COLO668 (cell line): ENCODE data around the gene UBE2D1.
"Not testable (repeated sequence)": the region's sequence is repeated elsewhere in the genome, so short reads cannot be mapped to it uniquely, and the experiment has no call there.

Experiments used
- DNase-seq: peaks from one replicate; lab custom pipeline; 2025; ENCODE audit not compliant: unreplicated experiment; lab: John Stamatoyannopoulos, UW

The UBE2D1 gene

GRCh38 chr10:58373442-58373827 is 38.6 kb downstream of the UBE2D1 start:
- no peak for DNase-seq

- DNase-seq, result no peak
Measured at GRCh38 chr10:58382489-58382995, 47.7 kb downstream of the UBE2D1 start.

- no peak for DNase-seq
Measured at GRCh38 chr10:58384095-58384494, 49.3 kb downstream of the UBE2D1 start.

DNA sequence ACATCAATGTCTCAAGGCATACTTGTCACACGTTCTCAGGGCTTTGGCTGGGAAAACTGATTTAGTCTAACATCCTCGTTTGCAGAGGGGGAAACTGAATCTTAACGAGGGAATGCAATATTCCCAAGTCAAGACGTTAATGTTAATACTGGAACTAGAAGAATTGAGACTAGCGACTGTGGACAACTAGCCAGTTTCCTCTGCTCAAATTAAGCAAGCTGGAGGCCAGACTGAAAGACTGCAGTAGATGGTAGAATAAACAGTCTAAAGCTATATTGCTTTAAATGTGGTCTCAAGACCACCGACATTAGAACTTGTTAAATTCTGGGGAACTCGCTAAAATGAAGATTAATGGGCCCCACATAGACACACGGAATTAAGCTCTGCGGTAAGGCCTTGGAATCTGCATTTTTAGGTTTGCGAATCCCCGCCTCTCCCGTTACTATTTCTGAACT is 49.8 kb downstream of the UBE2D1 start:
- no peak for DNase-seq

DNA sequence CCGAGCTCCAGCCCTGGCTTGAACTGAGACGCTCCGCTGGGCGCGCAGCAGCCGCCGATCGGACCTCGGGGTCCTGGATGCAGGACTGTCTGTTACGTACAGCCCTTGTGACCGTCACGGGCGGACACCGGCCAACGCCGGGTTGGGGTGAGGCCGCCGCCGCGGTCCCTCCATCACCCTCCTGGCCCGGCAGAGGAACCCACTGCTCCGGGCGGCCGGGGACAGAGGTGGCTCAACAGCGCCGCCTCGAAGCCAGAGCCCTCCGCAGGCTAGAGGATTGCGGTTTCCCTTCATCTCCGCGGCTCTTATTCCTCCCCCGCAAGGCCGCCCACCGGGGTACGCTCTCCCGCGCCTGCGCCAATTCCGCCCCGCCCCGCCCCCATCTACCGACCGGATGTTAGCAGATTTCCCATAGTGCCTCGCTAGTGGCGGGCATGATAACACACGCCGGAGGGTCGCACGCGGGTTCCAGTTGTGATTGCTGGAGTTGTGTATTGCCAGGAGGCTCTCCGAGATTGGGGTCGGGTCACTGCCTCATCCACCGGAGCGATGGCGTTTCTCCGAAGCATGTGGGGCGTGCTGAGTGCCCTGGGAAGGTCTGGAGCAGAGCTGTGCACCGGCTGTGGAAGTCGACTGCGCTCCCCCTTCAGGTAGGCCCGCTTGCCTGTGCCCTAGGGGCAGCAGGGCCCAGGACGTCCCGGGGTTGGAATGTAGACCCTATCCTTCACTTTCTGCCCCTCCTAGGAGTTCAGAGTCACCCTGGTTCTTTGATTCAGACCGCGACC is 50.4 kb downstream of the UBE2D1 start, which contains the start of gene TFAM:
Gene TFAM (plus strand): TSS at position 412 of the 785 bp plus-strand sequence. CDS start 138 bp downstream, at position 550.
- DNase-seq, result peak; percentile 88

GRCh38 chr10:58385784-58386112 is 50.9 kb downstream of the UBE2D1 start:
- peak; percentile 25 for DNase-seq

- DNase-seq, result no peak
Measured at GRCh38 chr10:58389024-58389423, 54.2 kb downstream of the UBE2D1 start.

GRCh38 chr10:58393317-58393716 is 58.5 kb downstream of the UBE2D1 start:
- no peak for DNase-seq

DNA sequence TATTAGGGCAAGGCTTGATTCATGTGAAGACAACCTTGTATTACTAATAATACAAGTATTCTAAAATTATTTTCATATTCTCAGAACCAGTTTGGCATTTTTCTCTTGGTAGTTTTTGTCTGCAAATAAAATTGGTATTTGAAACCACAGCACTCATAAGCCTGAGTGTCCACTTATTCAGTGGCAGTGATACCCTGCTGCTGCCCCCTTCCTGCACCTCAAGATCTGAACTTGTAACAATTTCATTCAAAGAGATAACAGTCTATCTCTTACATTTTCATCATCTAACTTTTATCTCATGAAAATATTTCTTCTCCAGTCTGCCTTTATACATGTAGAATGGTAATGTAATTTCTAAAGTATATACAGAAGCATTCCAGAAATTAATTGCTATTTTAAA is 59.7 kb downstream of the UBE2D1 start:
- DNase-seq, result no peak

- DNase-seq, result no peak
Measured at GRCh38 chr10:58396057-58396456, 61.3 kb downstream of the UBE2D1 start.

GRCh38 chr10:58397830-58398229 is 63.0 kb downstream of the UBE2D1 start:
- DNase-seq, result no peak

GRCh38 chr10:58399410-58399809 is 64.6 kb downstream of the UBE2D1 start:
- DNase-seq, result no peak

GRCh38 chr10:58400609-58401008 is 65.8 kb downstream of the UBE2D1 start:
- DNase-seq, result no peak

- no peak for DNase-seq
Measured at GRCh38 chr10:58404001-58404400, 69.2 kb downstream of the UBE2D1 start.

DNA sequence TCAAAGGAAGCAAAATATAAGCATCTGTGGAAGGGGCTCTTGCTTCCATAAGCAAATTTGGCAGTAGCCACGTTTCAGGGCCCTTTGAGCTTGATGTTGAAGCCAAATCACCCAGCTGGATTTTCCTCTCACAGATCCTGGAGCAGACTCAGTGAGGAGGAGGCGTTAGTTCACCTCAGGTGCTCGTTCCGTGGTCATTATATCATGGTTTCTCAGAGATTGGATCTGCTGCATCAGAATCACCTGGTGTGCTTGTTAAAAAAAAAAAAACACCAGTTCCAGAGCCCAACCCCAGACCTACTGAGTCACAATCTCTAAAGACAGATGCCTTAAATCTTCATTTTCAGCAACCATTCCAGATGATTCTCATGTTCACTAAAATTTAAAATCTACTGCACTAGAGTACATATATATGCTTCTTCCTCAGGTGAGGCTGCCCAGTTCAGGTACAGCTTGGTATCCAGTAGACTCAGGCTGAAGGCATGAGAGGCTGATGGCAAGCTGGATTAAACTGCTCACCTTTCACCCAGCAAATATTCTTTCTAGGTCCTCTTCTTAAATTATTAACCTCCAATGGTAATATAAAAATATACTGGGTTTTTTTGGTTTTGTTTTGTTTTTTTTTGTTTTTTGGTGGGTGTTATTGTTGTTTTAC is 75.3 kb downstream of the UBE2D1 start:
- DNase-seq, result no peak

DNA sequence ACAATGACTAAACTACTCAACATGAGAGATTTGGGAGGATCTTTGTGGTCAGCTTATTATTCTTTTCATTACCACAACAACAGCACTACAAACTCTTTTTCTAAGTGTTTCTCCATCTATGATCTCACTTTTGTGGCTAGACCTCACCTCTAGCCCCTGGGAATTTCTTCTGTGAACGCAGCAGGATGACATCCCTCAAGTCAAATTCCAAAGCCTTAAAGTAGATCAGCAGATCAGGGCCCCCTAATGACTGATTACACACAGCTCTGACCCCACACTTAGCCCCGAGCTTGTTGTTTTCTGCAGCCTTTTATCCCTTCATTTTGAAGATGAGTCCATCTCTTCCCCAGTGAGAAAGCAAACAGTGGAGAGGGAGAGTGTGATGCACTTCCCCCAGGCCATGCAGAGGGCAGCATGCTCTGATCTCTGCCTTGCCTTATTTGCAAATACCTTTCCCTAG is 77.7 kb downstream of the UBE2D1 start:
- DNase-seq, result no peak

DNA sequence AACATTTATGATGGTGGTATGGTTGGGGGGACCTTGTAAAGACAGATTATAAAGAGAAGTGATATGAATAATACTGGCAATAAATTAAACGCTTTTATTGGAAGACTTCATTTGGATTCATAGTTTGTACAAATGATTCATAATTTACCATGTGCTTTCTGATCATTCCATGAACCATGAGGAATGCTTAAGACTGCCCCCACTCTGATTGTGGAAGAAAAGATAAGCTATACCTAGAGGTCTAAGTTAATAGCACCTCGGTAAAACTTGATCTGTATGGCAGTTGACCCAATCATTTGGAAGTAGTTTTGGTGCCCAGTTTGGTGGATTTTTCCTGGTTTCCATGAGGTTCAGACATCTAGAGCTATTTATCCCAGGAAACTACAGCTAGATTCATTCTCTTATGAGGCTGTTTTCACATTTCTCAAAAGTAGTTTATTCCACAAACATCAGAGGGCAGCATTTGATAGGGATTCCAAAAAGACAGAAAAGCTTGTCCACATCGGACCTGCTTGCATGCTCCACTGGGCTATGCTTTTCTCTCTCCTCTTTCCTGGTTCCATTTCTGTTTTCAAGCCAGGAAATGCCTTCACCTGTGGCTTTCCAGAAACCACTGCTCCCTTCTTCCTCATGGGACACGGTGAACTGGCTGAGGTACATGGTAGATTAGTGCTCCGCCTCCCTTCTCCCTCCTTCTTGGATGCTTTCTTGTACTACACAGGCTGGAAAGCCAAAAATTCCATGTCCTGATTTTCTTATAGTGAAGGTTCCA is 79.7 kb downstream of the UBE2D1 start:
- DNase-seq, result no peak

DNA sequence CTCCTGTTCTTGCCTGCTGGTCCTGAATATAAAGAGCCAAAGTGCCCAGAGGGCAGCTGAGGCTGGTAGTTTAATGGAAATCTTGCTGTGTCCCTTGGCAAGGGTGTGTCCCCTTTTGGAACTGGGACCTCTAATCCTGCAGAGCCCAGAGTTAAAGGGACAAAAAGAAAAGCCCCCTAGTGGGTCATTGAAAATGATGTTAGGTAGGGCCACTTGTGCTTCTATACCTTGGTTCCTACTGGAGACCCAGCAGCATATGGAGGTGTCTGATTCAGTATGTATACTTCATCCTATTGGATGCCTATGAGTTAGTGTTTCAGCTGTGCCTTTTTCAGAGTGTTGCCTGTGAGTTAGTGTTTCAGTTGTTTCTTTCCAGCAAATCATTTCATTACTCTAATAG is 81.0 kb downstream of the UBE2D1 start:
- DNase-seq, result no peak

DNA sequence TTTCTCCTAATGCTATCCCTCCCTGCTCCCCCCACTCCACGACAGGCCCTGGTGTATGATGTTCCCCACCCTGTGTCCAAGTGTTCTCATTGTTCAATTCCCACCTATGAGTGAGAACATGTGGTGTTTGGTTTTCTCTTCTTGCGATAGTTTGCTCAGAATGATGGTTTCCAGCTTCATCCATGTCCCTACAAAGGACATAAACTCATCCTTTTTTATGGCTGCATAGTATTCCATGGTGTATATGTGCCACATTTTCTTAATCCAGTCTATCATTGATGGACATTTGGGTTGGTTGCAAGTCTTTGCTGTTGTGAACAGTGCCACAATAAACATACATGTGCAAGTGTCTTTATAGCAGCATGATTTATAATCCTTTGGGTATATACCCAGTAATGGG is 83.1 kb downstream of the UBE2D1 start:
- not testable (repeated sequence) for DNase-seq
